ENCODE results near the gene RAD17.
"Not testable (repeated sequence)": the region's sequence is repeated elsewhere in the genome, so short reads cannot be mapped to it uniquely, and the experiment has no call there.

The RAD17 gene

DNA sequence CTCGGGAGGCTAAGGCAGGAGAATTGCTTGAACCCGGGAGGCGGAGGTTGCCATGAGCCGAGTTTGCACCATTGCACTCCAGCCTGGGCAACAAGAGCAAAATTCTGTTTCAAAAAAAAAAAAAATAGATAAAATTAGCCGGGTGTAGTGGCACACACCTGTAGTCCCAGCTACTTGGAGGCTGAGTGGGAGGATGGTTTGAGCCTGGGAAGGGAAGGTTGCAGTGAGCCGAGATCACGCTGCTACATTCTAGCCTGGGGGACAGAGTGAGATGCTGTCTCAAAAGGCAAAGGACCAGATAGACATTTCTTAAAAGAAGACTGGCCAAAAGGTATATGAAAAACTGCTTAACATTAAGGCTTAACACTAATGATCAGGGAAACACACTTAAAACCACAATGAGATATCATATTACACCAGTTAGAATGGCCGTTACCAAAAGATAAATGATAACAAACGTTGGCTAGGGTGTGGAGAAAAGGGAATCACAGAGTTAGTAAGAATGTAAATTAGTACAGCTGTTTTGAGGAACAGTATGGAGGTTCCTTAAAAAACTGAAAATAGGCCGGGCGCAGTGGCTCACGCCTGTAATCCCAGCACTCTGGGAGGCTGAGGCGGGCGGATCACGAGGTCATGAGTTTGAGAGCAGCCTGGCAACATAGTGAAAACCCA is 35.2 kb downstream of the RAD17 start:
- DNase-seq: no peak

- peak; percentile 62 for DNase-seq
These were observed 45.4 kb downstream of the RAD17 start, which contains the start of gene MARVELD2 for GRCh38 chr5:69414885-69415583. Gene MARVELD2 (plus strand): TSS chr5:69415116. CDS start chr5:69419386, 4,270 bp downstream.

DNA sequence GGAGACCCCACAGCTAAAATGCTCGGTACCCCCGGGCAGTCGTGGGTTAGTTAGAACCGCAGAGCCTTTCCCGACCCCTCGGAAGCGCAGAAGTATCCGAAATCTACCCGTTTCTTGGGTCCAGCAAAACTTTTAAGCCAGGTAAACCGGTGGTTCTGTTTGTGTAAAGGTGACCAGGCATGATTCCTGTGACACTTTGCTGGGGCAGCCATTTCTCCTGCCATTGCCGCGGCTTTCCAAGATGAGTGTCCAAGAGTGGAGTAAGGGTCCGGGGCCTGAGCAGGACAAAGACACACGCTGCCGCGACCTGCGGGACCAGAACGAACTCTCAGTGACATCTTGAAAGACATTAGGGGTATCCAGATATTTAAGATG is 46.0 kb downstream of the RAD17 start:
- peak; percentile 25 for DNase-seq

DNA sequence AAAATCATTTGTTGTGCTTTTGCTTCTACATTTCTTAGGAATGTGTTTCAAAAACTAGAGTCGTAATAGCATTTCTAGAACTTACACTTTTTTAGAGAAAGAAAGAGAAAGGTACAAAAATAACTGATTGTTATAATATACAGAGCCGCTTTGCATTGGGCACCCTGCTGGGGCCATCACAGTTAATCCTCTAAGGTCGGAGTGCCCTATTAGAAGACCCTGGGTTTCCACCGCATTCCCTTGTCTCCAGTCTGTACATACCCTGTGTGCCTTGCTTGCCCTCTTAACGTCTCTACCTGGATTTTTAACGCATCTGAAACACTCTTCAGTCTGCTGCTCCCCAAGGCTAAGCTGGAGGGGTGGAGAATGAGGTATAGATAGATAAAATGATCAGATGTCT is 46.6 kb downstream of the RAD17 start:
- no peak for DNase-seq

DNA sequence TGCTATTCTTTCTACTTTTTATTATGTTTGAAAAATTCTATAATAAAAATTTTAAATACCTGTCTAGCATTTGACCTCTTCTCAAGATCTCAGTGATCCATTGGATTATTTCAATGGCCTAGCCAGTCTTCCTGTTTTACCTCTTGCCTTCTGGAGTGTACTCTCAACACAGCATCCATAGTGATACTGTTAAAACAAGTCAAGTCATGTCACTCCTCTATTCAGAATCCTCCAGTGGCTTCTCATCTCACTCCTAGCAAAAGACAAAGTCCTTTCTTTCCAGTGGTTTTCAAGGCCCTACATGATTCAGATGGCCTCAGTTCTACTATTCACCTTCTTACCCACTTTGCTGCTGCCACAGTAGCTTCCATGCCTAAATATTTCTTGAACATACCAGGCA is 47.1 kb downstream of the RAD17 start:
- DNase-seq: no peak

- no peak for DNase-seq
These were observed 48.9 kb downstream of the RAD17 start for GRCh38 chr5:69418554-69418953.

- DNase-seq: no peak
These were observed 62.0 kb downstream of the RAD17 start for GRCh38 chr5:69431424-69432303.

DNA sequence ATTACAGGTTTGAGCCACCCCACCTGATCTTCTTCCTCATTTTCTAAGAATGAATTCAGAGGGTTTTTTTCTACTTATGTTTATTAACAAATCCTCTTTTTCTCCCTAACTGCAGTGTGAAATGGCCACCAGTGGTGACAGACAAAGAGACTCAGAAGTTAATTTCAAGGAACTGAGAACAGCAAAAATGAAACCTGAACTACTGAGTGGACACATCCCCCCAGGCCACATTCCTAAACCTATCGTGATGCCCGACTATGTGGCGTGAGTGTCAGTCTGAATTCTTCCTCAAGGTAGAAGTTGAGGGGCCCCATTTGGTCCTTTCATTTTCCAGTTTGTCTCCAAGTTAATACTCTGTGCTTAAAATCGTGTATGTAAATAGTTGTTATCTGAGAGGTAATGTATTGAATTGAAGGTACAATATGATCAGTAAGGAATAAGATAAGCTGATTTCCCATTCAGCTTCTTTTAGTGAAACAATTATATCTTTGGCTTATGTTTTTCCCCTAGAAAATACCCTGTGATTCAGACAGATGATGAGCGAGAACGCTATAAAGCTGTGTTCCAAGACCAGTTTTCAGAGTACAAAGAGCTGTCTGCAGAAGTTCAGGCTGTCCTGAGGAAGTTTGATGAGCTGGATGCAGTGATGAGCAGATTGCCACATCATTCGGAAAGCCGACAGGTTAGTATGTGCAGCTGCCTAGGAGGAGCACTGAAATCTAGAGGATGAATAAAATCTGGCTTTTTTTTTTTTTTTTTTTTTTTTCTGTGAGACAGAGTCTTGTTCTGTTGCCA is 63.0 kb downstream of the RAD17 start:
- DNase-seq: no peak

DNA sequence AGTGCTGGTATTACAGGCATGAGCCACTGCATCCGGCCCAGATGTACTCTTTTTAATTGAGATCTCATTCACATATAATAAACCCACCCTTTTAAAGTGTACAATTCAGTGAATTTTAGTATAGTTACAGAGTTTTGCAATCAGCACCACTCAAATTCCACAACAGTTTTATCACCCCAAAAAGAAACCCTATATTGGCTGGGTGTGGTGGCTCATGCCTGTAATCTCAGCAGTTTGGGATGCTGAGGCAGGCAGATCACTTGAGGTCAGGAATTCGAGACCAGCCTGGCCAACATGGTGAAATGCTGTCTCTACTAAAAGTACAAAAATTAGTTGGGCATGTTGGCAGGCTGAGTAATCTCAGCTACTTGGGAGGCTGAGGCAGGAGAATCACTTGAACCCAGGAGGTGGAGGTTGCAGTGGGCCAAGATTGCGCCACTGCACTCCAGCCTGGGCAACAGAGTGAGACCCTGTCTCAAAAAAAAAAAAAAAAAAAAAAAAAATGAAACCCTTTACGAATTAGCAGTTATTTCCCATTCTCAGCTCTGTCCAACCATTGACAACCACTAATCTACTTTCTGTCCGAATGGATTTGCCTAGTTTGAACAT is 65.8 kb downstream of the RAD17 start:
- not testable (repeated sequence) for DNase-seq

GRCh38 chr5:69444127-69444754 is 74.6 kb downstream of the RAD17 start:
- DNase-seq: no peak

DNA sequence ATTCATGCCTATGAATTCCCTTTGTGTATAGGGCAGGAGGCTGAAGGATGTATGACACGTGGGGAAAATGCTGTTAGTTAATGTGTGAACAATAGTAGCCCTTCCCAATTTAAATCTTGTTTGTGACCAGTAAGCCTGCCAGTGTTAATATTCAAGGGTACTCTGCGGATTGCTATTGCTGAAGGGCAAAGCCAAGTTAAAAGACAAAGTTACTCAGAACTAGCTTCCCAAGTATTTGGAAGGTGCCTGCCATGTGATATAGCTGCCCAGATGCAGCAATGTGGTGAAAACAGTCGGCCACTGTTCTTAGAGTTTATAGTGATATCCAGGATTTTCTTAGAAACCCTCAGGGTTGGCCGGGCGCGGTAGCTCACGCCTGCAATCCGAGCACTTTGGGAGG is 79.9 kb downstream of the RAD17 start:
- no peak for DNase-seq

- DNase-seq: no peak
These were observed 80.5 kb downstream of the RAD17 start for GRCh38 chr5:69450116-69450515.

DNA sequence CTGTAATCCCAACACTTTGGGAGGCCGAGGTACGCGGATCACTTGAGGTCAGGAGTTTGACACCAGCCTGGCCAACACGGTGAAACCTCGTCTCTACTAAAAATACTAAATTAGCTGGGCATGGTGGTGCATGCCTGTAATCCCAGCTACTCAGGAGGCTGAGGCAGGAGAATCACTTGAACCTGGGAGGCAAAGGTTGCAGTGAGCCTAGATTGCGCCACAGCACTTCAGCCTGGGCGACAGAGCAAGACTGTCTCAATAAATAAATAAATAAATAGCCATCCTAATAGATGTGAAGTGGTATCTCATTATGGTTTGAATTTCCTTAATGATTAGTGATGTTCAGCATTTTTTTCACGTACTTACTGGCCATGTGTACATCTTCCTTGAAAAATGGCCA is 80.9 kb downstream of the RAD17 start:
- not testable (repeated sequence) for DNase-seq

DNA sequence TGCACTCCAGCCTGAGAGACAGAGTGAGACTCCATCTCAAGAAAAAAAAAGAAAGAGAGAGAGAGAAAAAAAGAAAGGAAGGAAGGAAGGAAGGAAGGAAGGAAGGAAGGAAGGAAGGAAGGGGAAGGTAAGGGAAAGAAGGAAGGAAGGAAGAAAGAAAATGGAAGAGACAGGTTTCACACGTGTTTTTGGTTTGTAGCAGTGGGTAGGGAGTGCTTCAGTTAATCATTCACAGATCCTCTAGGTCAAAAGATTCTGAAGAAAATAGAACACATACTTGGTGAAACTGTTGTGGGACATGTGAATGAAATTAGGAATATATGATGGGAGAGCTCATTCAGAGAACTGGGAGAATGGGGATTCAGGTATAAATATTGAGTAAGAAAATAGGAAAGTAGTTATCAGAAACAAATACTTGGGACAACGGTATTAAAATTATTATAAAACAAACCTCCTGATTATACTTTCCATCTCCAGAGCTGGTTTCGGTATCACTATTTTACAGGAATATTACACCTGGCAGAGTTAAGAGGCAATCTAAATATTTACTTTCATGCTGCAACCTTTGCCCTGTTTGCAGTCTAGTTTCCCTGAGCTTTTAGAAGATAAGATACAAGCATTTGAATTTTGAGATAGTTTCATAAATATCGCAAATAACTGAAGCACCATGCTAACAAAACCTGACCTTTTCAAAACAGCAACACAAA is 82.5 kb downstream of the RAD17 start:
- DNase-seq: no peak

GRCh38 chr5:69453487-69453886 is 83.9 kb downstream of the RAD17 start:
- not testable (repeated sequence) for DNase-seq

GRCh38 chr5:69454460-69455249 is 85.0 kb downstream of the RAD17 start:
- no peak for DNase-seq

- not testable (repeated sequence) for DNase-seq
These were observed 85.9 kb downstream of the RAD17 start for GRCh38 chr5:69455428-69455988.

DNA sequence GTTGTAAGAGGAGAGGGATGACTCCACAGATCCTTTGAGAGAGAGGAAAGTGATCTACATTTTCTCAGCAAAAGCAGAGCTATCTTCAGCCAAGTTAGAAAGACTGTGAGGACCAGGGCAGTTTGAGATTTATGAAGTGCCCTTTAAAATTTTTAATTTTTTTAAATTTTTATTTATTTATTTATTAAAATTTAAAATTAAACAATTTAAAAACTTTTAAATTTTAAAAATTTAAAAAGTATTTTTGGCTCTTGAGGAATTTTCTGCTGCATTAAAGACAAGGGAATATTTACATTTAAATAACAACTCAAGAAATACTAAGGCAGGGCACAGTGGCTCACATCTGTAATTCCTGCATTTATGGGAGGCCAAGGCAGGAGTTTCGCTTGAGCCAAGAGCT is 92.6 kb downstream of the RAD17 start:
- no peak for DNase-seq
